HepG2 (cell line): ENCODE results near the gene COL26A1. TPM values are rescaled to one million over a fixed set of nuclear protein-coding genes. Genes with fewer than 3 reads are reported as not detected.

Experiments used
- ARID4A ChIP-seq: sonication (generic); formaldehyde crosslinking; IDR thresholded peaks from 2 replicates; pipeline ENCODE4 v1.5.0; 2020; ENCODE audit warnings: mild to moderate bottlenecking, missing genetic modification reagents, borderline replicate concordance
- FOXM1 ChIP-seq: sonication (generic); formaldehyde crosslinking; IDR thresholded peaks from 2 replicates; pipeline ENCODE4 v1.5.0; 2020; ENCODE audit warnings: missing genetic modification reagents
- FOXP4 ChIP-seq: sonication (generic); formaldehyde crosslinking; IDR thresholded peaks from 2 replicates; pipeline ENCODE4 v1.4.0; 2020; ENCODE audit warnings: missing genetic modification reagents
- GLMP ChIP-seq: sonication (generic); formaldehyde crosslinking; IDR thresholded peaks from 2 replicates; pipeline ENCODE4 v1.9.0; 2021; ENCODE audit warnings: missing genetic modification reagents, mild to moderate bottlenecking, borderline replicate concordance
- HDAC6 ChIP-seq: fragments of 200-600 bp; sonication (generic); IDR thresholded peaks from 2 replicates; pipeline ENCODE4 v1.7.0; 2017; ENCODE audit warnings: mild to moderate bottlenecking, antibody characterized with exemption, low read length, low read depth
- JUN ChIP-seq: sonication (generic); formaldehyde crosslinking; IDR thresholded peaks from 2 replicates; pipeline ENCODE4 v1.4.0; 2020; ENCODE audit warnings: mild to moderate bottlenecking, missing genetic modification reagents
- KDM2A ChIP-seq: sonication (generic); formaldehyde crosslinking; IDR thresholded peaks from 2 replicates; pipeline ENCODE4 v1.4.0; 2020; ENCODE audit warnings: low read depth, missing genetic modification reagents, borderline replicate concordance
- MEIS2 ChIP-seq: sonication (generic); formaldehyde crosslinking; IDR thresholded peaks from 2 replicates; pipeline ENCODE4 v1.9.0; 2021; ENCODE audit warnings: mild to moderate bottlenecking, missing genetic modification reagents
- NFKB2 ChIP-seq: sonication (generic); formaldehyde crosslinking; IDR thresholded peaks from 2 replicates; pipeline ENCODE4 v1.4.0; 2020; ENCODE audit warnings: missing genetic modification reagents, borderline replicate concordance
- NONO ChIP-seq, 2 experiments: fragments of 450-650 bp in 1 of 2; sonication (generic) in 1 of 2; formaldehyde crosslinking in 1 of 2; IDR thresholded peaks in 1 of 2; conservative IDR thresholded peaks in 1 of 2; 2 replicates each; pipeline versions ENCODE4 v1.6.1 to v1.8.0; 2017 to 2022; ENCODE audit warnings: mild to moderate bottlenecking in 1 of 2, missing genetic modification reagents in 1 of 2, moderate library complexity in 1 of 2
- NR1H2 ChIP-seq: sonication (generic); formaldehyde crosslinking; IDR thresholded peaks from 2 replicates; pipeline ENCODE4 v1.8.1; 2022; ENCODE audit warnings: low read depth, missing genetic modification reagents, borderline replicate concordance
- RCOR2 ChIP-seq: IDR thresholded peaks from 2 replicates; pipeline ENCODE4 v1.6.1; 2016; ENCODE audit warnings: missing biosample characterization, missing genetic modification reagents
- RFXANK ChIP-seq: IDR thresholded peaks from 2 replicates; pipeline ENCODE4 v1.6.1; 2016
- SIN3A ChIP-seq: IDR thresholded peaks from 2 replicates; pipeline ENCODE4 v1.6.1; 2011; ENCODE audit warnings: low read depth, mild to moderate bottlenecking, control low read depth, low read length, borderline replicate concordance
- TEAD3 ChIP-seq: optimal IDR thresholded peaks from 2 replicates; pipeline ENCODE3; 2016; ENCODE audit warnings: borderline replicate concordance
- ZFP1 ChIP-seq: IDR thresholded peaks from 2 replicates; pipeline ENCODE4 v1.6.1; 2016
- ZFX ChIP-seq: sonication (generic); formaldehyde crosslinking; IDR thresholded peaks from 2 replicates; pipeline ENCODE4 v1.4.0; 2020; ENCODE audit warnings: mild to moderate bottlenecking, low read depth, missing genetic modification reagents, moderate library complexity
- ZNF207 ChIP-seq: fragments of 450-650 bp; IDR thresholded peaks from 2 replicates; pipeline ENCODE4 v1.6.1; 2016; ENCODE audit warnings: antibody characterized with exemption, borderline replicate concordance
- ZNF264 ChIP-seq: sonication (generic); formaldehyde crosslinking; IDR thresholded peaks from 2 replicates; pipeline ENCODE4 v1.4.0; 2020; ENCODE audit warnings: missing genetic modification reagents
- ZNF773 ChIP-seq: sonication (generic); formaldehyde crosslinking; IDR thresholded peaks from 2 replicates; pipeline ENCODE4 v1.4.0; 2020; ENCODE audit warnings: missing genetic modification reagents, borderline replicate concordance
- polyA plus RNA-seq, 8 experiments: library from polyadenylated mRNA; depleted of rRNA in 3 of 8; stranded (reverse) in 7 of 8; unstranded in 1 of 8; fragments of >200 nt; fragmentation: Illumina TruSeq in 4 of 8; extraction: Trizol in 4 of 8; gene quantifications; 2 replicates each; pipeline versions ENCODE4 v1.2.1 to v1.2.3, GENCODE V29; 2011 to 2016; ENCODE audit warnings: low read depth in 4 of 8, missing spikeins in 1 of 8, mixed read lengths in 1 of 8; ENCODE audit not compliant: insufficient read depth in 1 of 8
- total RNA-seq, 5 experiments: library from RNA; depleted of rRNA; stranded (reverse); fragments of >200 nt; fragmentation: Illumina TruSeq; extraction: Trizol; gene quantifications; 2 replicates each; pipeline ENCODE4 v1.2.3, GENCODE V29; 2016; ENCODE audit warnings: low read depth in 1 of 5
- TF ChIP-seq, protein P1 (sequence below): fragments of 450-650 bp; IDR thresholded peaks from 2 replicates; pipeline ENCODE4 v1.6.1; 2017
- TF ChIP-seq, protein P2 (sequence below): sonication (generic); formaldehyde crosslinking; IDR thresholded peaks from 2 replicates; pipeline ENCODE4 v1.8.1; 2023; ENCODE audit warnings: missing genetic modification reagents, mild to moderate bottlenecking, borderline replicate concordance

Gene COL26A1
- total and polyA plus RNA-seq, 2 of the 13 experiments (the other 11 are each of a cell fraction or from before 2014, with no cell fraction given) = 7.8 to 9.2 TPM

DNA sequence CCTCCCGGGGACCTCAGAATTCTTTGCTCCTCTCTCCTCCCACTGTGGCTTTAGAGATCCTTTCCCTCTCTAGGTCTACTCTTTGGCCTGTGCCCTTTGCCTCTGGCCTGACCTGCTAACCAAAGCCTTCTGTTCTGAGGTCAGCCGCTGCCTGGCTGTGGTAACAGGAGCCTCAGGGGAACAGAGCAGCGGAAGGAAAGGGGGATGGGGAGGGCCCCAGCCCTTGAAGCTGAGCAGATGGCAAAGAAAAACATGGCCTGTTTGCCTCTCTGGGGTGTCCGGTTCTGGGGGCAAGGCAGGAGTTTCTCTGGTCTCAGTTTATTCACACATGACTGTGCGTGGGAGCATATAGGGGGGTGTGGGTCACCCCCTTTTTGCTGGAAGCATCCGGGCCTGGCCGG, 28.2 kb downstream of the COL26A1 start (continued):
- TF ChIP-seq FOXM1 (CRISPR knock-in tag) (no peak), ZNF264 (CRISPR knock-in tag) (peak; percentile 90), FOXP4 (CRISPR knock-in tag) (peak; percentile 80), ZNF773 (CRISPR knock-in tag) (no peak), MEIS2 (CRISPR knock-in tag) (peak; percentile 52; the same call in 1 of the 2 replicates), KDM2A (CRISPR knock-in tag) (peak; percentile 79; the same call in 1 of the 2 replicates), GLMP (CRISPR knock-in tag) (no peak), ZFX (peak; percentile 91), ARID4A (CRISPR knock-in tag) (peak; percentile 43; the same call in 1 of the 2 replicates), TEAD3 (CRISPR knock-in tag) (peak; percentile 70), ZNF207 (no peak), RFXANK (CRISPR knock-in tag) (no peak), ZFP1 (CRISPR knock-in tag) (0 out of 2 replicates have a peak, but pooled peaks have one; percentile 33), NONO (IDR thresholded peaks at IDR 0.05) (no peak), NONO (CRISPR knock-in tag; conservative IDR thresholded peaks at IDR 0.05) (peak; percentile 81), SIN3A (no peak), NR1H2 (CRISPR knock-in tag) (no peak), NFKB2 (CRISPR knock-in tag) (no peak), HDAC6 (no peak), RCOR2 (CRISPR knock-in tag) (peak; percentile 33; the same call in 1 of the 2 replicates), JUN (CRISPR knock-in tag) (no peak)
- TF ChIP-seq, protein P1, sequence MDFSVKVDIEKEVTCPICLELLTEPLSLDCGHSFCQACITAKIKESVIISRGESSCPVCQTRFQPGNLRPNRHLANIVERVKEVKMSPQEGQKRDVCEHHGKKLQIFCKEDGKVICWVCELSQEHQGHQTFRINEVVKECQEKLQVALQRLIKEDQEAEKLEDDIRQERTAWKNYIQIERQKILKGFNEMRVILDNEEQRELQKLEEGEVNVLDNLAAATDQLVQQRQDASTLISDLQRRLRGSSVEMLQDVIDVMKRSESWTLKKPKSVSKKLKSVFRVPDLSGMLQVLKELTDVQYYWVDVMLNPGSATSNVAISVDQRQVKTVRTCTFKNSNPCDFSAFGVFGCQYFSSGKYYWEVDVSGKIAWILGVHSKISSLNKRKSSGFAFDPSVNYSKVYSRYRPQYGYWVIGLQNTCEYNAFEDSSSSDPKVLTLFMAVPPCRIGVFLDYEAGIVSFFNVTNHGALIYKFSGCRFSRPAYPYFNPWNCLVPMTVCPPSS = no peak
- TF ChIP-seq, protein P2, sequence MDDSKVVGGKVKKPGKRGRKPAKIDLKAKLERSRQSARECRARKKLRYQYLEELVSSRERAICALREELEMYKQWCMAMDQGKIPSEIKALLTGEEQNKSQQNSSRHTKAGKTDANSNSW (CRISPR knock-in tag) = no peak
